Right lobe of liver (tissue), 4 donors: ENCODE data around the gene SYVN1.

ENCODE experiments used
- POLR2A ChIP-seq: fragments of 450-650 bp; IDR thresholded peaks from one replicate; pipeline ENCODE4 v1.6.1; 2017; ENCODE audit warnings: antibody characterized with exemption, mild to moderate bottlenecking
- TF ChIP-seq, protein P1 (sequence below), 4 donors: fragments of 200-600 bp in 3 of 4; fragments of 450-650 bp in 1 of 4; IDR thresholded peaks; one replicate each; pipeline versions ENCODE4 v1.5.1 to v1.8.0; 2016 to 2022; ENCODE audit warnings: antibody characterized with exemption in 4 of 4, mild to moderate bottlenecking in 2 of 4
- donor health status: DM: no; HTN: no; CAD: no.
- donor health status: DM: no; HTN: no; CAD: no.
- donor health status: DM: no; HTN: yes; CAD: no.

GRCh38 chr11:65115361-65116082 lies 18.8 kb downstream of the SYVN1 start:
- TF ChIP-seq POLR2A = no peak
- TF ChIP-seq, protein P1, sequence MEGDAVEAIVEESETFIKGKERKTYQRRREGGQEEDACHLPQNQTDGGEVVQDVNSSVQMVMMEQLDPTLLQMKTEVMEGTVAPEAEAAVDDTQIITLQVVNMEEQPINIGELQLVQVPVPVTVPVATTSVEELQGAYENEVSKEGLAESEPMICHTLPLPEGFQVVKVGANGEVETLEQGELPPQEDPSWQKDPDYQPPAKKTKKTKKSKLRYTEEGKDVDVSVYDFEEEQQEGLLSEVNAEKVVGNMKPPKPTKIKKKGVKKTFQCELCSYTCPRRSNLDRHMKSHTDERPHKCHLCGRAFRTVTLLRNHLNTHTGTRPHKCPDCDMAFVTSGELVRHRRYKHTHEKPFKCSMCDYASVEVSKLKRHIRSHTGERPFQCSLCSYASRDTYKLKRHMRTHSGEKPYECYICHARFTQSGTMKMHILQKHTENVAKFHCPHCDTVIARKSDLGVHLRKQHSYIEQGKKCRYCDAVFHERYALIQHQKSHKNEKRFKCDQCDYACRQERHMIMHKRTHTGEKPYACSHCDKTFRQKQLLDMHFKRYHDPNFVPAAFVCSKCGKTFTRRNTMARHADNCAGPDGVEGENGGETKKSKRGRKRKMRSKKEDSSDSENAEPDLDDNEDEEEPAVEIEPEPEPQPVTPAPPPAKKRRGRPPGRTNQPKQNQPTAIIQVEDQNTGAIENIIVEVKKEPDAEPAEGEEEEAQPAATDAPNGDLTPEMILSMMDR (IDR thresholded peaks at IDR 0.05) = no peak
